Activated effector memory CD4-positive, alpha-beta T cell treated with anti-CD3 and anti-CD28 coated beads, Interleukin-2, amount 50 U/mL, for 16 hours (primary cell): ENCODE data around the gene RPS6KA2.

ENCODE experiments used
- DNase-seq: peaks from one replicate; pipeline ENCODE4 v3.0.0-alpha.2; 2020

The RPS6KA2 gene

GRCh38 chr6:166633732-166634535 lies 6.9 kb upstream of the RPS6KA2 start:
- DNase-seq: no peak

DNA sequence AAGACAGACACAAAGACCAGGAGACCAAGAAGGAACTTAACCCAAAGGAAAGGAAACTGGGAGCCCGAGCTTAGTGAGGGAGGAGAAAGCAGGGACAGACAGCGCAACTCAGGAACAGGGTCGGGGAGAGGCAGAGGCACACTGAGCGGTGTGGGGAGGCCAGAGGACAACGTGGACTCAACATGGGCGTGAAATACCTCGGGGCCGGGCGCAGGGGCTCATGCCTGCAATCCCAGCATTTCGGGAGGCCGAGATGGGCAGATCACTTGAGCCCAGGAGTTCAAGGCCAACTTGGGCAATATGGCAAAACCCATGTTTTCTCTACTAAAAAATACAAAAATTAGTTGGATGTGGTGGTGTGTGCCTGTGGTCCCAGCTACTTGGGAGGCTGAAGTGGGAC lies 5.7 kb upstream of the RPS6KA2 start:
- no peak for DNase-seq

- no peak for DNase-seq
Observed at GRCh38 chr6:166630462-166630861, 3.4 kb upstream of the RPS6KA2 start.

DNA sequence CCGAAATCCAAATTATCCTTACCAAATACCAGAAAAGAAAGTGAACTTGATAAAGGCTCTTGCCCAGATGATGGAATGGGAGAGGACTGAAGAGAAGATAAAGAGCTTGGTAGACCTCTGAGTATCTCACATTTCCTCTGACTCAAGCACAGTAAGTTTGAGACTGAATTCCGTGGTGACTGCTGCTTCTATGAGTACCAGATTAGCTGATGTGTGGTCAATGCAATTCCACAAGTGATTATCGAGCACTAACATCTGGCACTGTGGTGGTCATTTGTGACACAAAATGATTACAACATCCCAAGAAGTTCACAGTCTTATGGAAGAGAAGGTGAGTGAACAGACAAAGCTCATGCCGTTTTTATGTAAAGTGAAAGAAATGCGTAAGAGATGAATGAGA lies 2.6 kb upstream of the RPS6KA2 start:
- no peak for DNase-seq

DNA sequence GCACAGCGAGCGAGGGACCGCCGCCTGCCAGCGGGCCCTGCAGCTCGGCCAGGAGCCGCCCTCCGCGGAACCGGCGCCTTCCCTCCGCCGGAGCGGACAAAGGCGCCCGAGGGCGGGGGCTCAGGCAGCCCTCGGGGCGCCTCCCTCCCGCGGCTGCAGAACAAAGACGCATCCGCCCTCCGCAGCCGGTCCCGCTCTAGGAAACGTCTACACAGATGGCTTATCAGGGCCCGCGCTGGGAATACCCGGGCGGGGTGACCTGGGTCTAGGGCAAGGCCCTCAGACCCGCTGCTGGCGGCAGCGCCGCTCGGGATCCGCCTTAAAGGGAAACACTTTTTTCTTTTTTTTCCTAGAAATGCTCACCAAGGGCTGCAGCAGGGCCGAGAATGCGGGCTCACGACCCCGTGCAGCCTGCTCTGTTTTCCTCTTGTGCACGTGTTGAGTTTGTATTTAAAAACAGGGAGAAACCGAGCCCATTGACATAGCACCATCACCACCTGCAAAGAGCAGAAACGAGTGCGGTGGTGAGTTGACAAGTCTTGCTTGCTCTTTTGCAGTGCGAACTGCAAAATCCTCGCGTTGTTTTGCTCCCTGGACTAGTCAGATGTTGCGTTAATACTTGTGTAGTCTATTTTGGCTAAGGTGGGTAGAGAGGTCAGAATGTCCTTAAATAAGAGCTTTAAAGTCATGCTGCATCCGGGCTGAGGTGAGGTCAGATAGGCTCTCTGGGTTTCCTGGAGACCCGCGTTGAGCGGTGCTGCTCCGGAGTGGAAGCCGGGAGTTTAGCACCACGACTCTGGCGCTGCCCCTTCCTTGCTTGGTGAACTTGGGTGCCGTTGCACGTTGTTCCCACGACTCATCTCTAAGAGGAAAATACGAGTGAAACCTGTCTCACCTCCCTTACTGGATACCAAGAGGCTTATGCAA lies 1.1 kb upstream of the RPS6KA2 start:
- DNase-seq: peak; percentile 85

DNA sequence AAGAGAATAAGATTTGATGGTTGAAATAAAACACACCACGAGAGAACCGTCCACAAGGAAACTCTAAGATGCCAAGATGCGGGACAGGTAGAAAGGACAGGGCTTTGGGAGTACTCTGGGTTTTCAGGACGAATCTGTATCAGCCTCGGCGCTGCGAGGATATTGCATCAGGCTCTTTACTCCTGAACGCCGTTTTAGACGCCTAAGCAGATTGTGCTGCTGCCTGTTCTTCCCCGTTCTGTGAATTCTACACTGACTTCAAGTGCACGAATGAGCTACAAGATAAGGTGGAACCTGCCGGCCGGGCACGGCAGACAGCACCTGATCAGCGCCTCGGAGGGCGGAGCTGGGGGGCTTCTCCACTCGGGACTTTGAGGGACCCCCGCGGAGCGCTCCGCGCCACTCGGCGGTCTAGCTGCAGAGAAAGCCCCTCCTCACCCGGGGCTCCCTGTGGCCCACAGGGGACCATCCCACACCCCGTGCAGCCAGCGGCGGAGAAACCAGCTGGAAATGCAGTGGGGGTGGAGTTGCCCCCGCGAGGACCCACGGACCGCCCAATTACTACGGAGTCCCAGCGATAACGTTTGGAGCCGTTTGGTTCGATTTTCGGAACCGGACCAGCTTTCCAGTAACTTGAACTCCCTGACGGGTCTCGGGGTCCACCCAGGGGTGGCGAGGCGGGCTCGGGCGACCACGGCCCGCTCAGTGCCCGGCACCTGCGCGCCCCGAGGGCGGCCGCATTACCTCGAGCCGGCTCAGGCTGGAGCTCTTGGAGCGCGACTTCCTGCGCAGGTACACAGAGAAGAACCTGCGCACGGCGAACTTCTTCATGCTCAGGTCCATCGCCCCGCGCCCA lies 646 bp downstream of the RPS6KA2 start:
- DNase-seq: peak; percentile 75

GRCh38 chr6:166625356-166625755 lies 1.7 kb downstream of the RPS6KA2 start:
- no peak for DNase-seq

DNA sequence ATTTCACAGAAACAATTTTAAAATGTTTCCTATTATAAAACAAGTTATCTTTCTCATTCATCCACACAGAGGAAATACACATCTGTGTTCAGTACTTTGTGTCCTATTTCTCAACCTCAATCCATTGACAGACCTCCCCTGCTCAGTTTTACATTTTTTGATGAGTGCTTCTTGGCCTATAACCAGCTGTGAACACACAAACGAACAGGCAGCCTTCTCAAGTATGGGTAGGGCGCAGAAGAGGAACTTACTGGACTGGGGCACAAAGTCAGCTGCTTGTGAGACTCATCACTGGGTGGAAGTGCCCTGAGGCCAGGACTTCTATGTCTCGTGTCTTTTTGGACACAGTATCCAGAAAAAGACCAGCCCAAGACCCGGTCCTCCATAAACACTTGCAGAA lies 2.8 kb downstream of the RPS6KA2 start:
- DNase-seq: no peak

- DNase-seq: no peak
Observed at GRCh38 chr6:166623318-166623717, 3.7 kb downstream of the RPS6KA2 start.

GRCh38 chr6:166621114-166621540 lies 5.9 kb downstream of the RPS6KA2 start:
- DNase-seq: no peak

- DNase-seq: no peak
Observed at GRCh38 chr6:166620478-166621113, 6.5 kb downstream of the RPS6KA2 start.

GRCh38 chr6:166619912-166620311 lies 7.1 kb downstream of the RPS6KA2 start:
- no peak for DNase-seq

DNA sequence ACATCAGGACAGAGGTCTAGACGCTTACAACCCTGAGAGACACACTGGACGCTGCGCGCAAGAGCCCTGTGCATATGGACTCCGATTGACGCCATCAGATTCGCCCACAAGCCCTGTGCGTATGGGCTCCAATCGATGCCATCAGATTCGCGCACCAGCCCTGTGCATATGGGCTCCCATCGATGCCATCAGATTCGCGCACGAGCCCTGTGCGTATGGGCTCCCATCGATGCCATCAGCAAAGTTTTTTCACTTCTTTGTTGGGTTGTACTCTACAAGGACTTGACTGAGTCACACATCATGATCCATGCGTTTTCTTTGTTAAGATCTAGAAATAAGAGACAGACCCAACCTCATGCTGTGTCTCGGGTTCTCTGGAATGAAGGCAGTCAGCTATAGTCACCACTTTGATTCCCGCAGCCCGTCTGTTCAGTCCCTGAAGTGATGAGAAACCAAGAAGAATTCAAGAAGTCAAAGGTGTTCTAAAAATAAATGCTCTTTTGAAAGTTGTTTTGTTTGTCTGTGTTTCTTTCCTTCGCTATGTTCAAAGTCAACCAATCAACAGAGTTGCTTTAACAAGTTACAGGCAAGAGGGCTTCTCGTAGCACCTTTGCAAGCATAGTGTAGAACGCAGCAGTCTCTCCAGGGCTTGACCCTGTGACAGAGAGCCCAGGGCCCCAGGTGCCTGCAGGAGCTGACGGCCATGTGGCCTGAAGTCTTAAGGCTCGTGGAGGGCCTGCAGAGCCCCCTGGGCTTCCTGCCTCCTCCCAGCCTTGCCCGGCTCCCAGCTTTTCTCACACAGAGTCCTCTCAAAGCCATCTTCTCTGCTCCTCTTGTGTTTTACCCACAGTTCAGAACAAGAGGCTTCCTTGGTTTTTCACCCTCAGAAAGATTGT lies 7.9 kb downstream of the RPS6KA2 start:
- DNase-seq: no peak

GRCh38 chr6:166618251-166618650 lies 8.8 kb downstream of the RPS6KA2 start:
- DNase-seq: no peak

GRCh38 chr6:166617359-166617758 lies 9.7 kb downstream of the RPS6KA2 start:
- no peak for DNase-seq

- no peak for DNase-seq
Observed at GRCh38 chr6:166616261-166617238, 10.5 kb downstream of the RPS6KA2 start.

DNA sequence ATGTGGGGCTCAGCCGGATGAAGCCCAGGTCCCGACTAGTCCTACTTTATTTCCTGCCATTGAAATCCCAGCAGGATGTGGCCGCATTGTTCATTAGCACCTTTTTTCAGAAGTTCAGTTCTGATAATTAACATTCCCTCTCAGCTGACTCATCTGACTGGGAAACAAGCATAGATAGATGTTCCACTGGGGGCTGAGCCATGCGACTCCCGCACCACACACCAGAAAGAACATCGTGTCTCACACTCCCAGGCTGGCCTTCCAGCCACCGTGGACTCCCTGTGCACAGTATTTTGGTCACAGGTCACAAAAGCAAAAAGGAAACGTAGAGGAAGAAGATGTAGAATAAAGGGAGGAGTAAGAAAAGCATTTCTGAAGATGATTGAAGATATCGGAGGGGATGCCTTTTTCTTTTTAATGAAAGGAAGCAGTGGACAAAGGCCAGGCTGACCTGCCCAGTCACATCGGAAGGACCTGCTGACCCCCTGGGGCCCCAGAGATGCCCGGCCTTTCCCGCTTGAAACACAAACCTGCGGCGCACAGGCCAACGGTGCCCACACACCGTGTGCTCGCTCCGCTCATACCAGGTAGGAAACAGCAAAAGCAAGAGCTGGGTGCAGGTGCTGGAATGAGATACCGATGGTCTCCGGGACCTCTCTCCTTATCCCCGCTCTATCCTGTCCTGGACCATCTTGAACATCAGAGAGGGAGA lies 11.8 kb downstream of the RPS6KA2 start:
- DNase-seq: no peak

- no peak for DNase-seq
Observed at GRCh38 chr6:166614589-166614988, 12.5 kb downstream of the RPS6KA2 start.

- no peak for DNase-seq
Observed at GRCh38 chr6:166614171-166614583, 12.9 kb downstream of the RPS6KA2 start.
